Stimulated activated CD8-positive, alpha-beta memory T cell treated with anti-CD3 and anti-CD28 coated beads, Interleukin-7, amount 100 ng/mL, for 24 hours (primary cell): ENCODE data around the gene MPST.

Experiments
- DNase-seq: peaks from one replicate; pipeline ENCODE4 v3.0.0-alpha.2; 2020; ENCODE audit warnings: low read depth

The MPST gene

DNA sequence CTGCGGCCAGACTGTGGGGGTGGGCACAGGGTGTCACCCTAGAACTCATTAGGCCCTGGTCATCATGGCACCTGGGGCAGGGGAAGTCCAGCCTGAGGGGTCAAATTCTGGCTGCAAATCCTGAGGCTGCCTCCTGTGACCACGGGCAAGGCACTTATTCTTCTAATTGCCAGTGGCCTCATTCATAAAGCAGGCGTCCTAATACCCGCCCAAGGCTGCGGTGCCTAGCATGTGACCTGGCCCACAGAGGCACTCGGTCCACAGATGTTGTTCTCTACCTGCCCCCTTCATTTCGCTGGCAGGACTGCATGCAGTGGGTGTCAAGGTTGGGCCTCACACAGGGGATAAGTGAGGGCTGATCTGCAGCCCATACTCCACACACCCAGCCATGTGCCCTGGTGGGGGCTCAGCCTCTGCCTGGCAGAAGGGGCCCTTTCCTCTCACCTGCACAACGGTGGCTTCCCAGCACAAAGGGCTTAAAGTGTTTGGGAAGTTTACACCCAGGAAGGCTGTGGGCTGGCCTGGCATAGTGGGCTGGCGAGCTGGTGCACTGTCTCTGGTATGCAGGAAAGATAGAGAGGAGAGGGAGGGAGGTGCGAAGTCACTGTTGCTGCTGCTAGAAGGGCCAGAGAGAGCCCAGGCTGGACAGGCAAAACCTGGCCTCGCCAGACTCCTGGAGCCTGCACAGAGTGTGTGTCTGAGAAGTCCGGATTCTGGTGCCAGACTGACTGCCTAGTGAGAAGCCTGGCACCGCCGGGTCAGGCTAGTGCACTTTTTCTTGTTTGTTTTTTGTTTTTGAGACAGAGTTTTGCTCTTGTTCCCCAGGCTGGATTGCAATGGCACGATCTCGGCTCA, 3.2 kb downstream of the MPST start:
- no peak for DNase-seq

DNA sequence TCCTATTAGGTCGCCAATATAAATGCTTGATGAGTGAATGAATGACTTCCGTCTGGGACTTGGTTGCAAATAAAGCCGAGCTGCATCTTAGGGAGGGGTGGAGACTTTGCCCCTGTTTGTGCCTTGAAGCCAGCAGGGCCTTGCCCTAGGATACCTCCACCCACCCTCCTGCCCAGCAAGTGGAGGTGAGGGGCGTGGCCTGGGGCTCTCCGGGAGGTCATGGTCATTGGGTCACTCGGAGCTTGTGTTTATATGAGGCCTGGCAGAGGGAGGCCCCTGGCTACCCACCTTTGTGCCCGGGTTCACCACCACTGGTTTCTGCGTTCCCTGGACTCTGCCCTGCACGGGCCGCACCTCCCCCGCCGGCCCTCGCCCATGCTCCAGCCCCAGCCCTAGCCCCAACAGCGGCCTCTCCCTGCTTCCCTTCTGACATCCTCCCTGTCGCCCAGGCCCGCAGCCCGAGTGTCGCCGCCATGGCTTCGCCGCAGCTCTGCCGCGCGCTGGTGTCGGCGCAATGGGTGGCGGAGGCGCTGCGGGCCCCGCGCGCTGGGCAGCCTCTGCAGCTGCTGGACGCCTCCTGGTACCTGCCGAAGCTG, 4.3 kb downstream of the MPST start:
- no peak for DNase-seq

DNA sequence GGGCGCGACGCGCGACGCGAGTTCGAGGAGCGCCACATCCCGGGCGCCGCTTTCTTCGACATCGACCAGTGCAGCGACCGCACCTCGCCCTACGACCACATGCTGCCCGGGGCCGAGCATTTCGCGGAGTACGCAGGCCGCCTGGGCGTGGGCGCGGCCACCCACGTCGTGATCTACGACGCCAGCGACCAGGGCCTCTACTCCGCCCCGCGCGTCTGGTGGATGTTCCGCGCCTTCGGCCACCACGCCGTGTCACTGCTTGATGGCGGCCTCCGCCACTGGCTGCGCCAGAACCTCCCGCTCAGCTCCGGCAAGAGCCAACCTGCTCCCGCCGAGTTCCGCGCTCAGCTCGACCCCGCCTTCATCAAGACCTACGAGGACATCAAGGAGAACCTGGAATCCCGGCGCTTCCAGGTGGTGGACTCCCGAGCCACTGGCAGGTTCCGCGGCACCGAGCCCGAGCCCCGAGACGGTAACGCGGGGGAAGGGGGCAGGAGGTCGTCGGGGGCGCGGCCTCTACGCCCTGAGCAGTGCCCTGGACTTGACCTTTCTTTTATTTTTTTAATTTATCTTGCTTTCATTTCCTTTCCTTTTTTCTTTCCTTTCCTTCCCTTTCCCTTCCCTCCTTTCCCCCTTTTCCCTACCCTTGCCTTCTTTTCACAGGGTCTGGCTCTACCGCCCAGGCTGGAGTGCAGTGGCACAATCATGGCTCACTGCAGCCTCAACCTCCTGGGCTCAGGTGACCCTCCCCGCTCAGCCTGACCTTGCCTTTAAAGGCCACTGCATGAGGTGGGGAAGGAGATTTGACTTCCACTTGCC, 5.0 kb downstream of the MPST start:
- no peak for DNase-seq

DNA sequence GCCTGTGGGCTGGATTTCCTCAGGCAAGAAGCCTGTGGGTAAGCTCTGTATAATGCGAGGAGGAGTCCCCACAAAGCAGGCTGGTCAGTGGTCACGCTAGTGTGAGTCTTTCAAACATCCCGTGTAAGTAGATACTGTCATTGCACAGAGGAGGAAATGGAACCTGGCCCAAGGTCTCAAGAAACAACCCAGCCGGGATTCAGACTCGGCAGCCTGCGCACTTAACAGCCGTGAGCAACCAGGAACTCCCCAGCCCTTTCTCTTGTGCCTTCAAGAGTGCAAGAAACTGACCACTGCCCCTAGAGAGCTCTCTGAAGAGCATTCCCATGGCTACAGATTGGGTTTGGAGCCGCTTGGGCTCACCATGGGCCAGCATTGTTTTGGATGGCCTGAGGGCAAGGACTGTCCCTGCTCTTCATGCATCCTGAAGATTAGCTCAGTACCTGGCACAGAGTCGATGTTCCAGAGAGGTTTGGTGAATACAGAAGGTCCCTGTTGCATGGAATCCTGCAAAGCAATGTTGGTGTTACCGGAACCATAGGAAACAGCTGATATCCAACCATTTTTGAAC, 6.0 kb downstream of the MPST start:
- no peak for DNase-seq

DNA sequence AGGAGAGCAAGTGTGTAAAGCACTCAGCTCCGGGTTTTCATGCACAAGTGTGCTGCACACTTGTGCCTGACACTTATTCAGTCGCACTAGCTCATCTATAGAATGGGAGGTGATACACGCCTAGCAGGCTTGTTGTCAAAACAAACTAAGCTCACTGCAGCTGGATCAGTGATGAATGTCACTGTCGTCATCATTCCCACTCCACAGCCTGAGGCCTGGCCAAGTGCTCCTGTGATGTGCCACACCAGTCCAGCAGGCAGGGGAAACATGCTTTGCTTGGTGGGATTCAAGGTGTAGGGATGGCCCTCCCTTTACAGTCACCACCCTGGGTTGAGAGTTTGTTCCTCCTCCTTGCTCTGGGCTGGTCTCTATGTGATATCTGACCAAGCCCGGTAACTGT, 6.8 kb downstream of the MPST start:
- DNase-seq: no peak

DNA sequence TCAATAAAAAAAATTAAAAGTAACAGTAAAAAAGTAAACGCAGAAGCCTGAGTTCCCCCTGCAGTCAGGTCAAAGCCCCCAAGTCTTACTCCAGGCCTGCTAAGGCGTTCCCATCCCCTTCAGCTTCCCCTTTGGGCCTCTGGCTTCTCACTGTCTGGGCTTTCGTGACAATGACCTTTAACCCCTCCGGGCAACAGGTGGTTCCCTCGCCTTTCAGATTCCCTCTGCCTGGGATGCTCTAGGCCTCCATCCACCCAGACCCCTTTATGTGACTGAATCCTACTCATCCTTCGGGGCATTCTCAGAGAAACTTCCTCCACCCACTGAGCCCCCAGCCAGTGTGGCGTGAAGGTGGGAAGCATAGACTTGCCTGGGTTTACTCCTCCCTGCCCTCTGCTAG, 8.0 kb downstream of the MPST start:
- DNase-seq: no peak

DNA sequence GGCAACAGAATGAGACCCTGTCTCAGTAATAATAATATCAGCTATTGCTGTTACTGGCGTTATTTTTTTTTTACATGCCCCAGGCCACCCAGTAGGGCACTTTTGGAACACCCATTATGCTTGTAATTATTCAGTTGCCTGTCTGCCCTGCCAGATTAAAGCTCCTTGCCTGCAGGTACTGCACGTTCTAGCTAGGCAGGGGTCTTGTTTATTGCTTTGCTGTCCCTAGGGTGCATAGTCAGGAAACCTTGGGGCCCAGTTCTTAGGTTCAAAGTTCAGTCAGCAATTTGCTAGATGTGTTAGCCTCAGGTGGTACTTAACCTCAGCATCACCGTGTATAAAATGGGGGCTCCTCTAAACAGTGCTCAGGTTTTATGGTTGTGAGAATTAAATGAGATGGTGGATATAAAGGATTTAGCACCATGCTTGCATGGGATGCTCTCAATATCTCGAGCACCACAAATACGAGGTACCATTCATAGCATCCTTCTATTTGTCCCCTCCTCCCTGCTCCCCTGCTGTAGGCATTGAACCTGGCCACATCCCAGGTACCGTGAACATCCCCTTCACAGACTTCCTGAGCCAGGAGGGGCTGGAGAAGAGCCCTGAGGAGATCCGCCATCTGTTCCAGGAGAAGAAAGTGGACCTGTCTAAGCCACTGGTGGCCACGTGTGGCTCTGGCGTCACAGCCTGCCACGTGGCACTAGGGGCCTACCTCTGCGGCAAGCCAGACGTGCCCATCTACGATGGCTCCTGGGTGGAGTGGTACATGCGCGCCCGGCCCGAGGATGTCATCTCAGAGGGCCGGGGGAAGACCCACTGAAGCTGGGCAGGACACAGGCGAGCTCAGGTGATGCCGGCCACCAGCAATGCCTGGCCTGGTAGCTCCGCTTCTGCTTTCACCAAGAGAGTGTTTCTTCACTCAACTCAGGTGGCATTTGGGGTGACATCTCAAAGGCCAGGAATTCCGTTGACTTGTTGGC, 9.4 kb downstream of the MPST start:
- no peak for DNase-seq

DNA sequence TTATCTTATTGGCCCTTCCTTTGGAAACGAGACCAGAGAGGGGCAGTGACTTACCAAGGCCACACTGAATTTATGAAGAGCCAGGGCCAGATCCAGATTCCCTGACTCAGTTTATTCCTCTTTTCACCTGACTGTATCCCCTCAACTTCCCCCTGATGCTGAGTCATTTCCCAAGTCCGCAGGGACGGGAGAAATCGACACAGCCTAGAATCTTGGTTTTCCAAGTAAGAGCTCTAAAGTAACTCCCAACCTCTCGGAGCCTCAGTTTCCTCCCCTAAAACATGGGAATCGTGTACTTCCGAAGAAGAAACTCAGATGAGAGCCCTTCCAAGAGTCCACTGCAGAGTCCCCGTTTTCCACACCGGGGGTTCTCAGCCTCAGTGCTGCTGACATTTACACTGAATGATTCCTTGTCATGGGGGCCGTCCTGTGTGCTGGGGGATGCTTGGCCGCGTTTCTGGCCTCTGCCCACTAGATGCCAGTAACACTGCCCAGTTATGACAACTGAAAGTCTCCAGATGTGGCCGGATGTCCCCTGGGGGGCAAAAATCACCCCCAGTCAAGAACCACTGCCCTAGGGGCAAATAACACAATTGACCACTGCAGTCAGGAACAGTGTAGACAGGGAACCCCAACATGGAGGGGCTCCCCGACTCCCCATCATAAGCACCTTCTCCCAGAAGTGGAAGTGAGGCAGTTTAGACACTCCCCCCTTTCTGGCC, 11.2 kb downstream of the MPST start:
- no peak for DNase-seq

DNA sequence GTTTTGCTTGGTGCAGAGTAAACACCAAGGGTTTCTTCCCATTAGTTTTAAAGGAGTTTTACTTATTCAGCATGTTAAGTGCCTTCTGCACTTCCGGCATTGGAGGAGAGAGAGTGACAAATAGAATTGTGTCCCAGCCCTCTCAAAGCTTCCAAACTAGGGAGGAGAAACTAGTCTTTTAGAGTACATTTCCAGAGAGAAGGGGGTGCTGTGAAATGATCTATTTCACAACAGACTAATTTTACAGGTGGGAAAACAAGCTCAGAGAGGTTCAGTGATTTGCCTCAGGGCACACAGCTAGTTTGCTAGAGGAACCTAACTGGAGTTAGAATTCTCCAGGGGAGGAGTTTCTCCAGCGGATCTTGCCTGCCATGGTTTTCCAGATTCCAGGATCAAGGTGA, 12.6 kb downstream of the MPST start:
- DNase-seq: no peak

DNA sequence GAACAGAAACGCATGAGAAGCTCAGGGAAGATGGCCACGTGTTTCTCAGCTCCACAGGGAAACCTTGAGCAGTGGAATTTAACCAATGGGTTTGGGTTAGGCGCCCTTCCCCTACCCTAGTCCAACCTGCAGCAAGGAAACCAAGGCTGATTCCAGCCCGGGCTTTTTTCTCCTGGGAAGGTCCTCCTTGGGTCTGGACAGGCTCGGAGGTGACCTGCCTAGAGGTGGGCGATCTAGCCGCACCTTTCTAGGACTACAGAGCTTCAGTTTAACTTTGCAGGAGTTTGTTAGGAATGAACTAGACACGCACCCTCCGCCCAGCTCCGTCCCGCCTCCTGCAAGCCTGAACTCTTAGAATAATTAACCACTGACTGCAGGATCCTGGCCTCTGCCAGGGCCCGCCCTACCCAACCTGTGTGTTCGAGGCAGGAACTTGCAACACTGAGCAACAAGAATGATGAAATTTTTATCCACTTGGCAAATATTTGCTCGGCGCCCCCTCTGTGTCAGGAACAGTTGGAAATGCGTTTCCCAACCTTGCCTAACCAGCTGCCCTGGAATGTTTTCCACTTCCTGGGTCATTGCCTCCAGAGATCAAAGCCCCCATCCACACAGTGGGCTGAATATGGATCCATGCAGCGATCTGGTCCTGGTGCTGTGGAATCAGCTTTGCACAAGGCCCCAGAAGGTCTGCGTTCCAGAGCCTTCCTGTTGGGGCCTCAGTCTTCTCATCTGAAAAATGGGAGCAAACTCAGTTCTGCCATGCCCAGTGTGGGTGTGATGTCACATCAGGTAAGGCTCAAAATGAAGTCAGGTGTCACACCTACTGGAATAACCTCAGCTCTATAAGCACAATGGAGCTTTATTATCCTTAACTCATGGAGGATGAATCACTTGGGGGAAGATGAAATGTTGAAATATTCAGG, 13.3 kb downstream of the MPST start:
- no peak for DNase-seq

DNA sequence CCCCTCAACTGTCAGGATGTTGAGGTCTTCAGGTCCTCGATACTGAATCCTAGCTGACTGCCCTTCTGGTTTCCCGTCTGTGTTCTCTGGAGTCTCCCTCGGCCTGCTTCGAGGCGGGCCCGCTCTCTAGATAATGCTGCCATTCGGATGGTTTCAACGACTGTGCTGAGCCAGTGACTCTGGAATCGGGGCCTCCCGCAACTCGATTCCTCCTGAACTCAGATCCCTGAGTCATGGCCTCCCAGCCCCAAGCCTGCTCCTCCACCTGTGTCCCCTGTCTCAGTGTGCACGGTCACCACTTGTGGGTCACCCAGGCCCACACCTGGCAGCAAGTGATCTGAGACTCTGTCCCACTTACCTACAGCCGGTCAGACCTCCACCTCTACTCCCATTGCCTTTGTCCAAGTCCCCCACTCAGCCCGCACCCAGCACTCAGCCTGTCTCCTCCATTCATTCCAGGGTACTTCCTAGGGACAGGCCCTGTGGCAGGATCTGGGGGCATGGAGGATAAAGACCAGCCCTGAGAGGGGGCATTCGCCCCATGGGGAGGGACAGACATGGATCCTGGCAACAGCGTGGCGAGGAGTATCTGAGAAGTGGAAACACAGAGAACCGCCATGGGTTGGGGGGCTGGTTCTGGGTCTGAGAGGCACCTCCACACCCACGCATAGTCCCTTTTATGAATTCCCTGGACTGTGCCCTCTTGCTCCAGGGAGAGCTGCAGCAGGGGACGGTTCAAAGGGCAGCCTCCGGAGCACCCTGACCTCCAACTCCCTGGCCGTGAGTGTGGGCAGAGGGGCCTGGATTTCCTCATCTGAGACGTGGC, 14.3 kb downstream of the MPST start:
- no peak for DNase-seq

DNA sequence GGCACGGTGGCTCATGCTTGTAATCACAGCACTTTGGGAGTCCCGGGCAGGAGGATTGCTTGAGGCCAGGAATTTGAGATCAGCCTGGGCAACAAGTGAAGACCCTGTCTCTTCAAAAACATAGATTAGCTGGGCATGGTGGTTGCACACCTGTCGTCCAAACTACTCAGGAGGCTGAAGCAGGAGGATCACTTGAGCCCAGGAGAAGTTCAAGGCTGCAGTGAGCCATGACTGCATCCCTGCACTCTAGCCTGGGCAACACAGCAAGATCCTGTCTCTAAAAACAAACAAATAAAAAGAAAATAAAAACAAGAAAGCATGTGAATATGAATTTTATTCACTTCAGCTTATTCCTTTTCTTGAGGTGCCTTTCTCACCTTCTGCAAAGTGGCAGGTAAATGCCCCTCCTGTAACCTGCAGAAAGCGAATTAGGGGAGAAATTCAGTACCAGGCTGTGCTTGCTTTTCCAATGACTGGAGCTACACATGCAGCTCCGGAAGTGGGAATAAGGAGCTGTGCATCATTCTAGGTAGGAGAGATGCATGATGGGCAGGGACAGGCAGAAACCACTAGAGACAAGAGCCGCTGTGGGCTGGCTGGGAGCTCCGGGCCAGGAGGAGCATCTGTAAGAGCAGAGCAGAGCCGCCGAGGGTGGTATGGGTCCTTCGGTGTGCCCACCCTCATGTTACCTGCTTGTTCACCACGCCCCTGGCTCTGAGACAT, 17.3 kb downstream of the MPST start:
- DNase-seq: no peak

DNA sequence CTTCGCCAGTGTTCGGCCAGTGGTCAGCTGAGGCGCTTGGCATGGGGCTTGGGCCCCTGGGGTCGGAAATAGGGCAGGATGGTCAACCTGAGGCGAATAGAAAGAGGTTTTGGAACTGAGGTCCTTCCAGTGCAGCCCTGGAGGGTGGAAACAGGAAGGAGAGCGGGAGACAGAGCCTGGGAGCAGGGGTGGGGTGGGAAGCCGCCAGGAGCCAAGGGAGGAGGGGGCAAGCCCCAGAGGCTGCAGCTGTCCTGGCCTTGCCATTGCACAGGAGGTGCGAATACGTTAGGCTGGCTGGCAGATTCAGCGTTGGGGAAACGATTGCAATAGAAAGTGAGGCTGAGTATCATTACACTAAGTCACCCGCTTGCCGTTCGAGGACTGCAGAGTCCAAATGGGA, 18.1 kb downstream of the MPST start:
- DNase-seq: no peak

DNA sequence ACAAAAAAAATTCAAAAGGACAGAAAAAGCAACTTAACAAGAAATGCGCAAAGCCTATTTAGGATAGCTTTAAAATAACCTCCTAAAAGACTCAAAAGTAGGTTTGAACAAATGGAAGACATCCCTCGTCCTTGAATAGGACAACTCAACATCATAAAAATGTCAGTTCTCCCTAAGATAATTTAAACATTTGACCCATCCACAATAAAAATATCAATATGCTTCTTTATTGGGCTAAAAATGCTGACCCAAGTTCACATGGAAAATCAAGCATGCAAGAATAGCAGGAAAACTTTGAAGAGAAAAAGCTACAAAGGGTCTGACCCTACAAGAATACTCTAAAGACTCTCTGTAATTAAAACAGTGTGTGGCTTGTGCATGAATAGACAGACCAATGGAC, 19.9 kb downstream of the MPST start:
- DNase-seq: no peak

DNA sequence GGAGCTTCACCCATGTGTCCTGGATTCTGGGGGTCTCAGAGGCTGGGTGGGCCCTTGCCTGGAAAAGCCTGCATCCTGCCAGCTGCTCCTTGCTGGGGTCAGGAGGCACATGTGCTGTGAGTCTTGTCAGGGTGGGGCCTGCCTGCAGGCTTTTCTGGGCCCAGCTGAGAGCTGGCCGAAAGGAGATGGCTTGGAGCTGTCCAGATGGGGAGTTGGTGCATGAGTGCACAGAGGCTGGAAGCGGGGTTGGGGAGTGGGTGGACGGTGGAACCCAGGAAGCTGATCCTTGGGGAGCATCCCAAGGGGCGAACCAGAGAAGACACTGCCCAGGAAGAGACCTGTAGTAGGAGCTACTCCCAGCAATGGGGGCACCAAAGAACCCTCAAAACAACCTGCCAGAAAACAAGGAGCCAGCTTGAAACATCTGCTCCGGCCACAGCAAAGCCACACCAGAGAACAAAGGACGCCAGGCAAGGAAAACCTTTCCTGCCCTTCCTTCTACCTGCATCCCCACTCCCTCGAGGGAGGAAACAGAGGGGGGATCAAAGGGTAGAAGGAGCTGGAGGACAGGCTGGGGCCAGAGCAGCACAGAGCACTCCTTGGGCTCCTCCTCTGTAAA, 23.8 kb downstream of the MPST start:
- no peak for DNase-seq

DNA sequence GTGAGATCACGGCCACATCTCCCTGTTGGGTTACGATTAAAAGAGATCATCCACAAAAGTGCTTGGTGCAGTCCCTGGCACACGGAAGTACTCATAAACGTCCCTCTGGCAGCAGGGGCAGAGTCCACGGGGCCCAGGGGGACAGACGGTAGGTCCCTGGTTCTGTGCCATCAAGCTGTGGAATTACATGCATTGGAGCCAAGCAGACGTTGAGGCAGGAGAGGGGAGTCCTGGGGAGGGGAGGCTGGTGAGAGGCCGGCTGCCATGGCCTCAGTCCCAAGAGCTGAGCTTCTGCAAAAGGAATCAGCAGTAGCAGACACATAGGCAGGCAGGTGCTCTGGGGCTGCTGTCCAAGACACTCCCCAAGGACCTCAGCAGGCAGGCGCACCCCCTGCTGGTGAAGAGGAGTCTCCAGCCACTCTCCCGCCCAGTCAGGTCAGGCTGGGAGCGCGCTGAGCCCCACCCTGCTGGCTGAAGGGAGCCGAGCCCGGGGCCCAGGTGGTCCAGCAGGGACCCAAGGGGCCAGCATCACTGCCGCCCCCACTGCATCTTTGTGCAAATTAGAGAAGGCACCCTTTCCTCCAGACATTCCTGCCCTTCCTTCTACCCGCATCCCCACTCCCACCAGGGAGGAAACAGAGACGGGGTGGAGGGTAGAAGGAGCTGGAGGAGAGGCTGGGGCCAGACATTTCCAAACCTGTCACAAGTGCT, 24.4 kb downstream of the MPST start:
- DNase-seq: no peak
